ENCODE results near the gene COPS9. TPM values are rescaled to one million over a fixed set of nuclear protein-coding genes. Genes with fewer than 3 reads are reported as not detected.

COPS9 gene
- total RNA-seq: 115 and 128 TPM in 2 replicates
- long read RNA-seq, transcript COPS9-205 (3 exons, 418 nt): major isoform, 13 of 15 reads
- long read RNA-seq, partial matches to known transcripts: 0 of 15 reads
- long read RNA-seq, other reads (novel, unspliced or antisense): 0 of 15 reads

DNA sequence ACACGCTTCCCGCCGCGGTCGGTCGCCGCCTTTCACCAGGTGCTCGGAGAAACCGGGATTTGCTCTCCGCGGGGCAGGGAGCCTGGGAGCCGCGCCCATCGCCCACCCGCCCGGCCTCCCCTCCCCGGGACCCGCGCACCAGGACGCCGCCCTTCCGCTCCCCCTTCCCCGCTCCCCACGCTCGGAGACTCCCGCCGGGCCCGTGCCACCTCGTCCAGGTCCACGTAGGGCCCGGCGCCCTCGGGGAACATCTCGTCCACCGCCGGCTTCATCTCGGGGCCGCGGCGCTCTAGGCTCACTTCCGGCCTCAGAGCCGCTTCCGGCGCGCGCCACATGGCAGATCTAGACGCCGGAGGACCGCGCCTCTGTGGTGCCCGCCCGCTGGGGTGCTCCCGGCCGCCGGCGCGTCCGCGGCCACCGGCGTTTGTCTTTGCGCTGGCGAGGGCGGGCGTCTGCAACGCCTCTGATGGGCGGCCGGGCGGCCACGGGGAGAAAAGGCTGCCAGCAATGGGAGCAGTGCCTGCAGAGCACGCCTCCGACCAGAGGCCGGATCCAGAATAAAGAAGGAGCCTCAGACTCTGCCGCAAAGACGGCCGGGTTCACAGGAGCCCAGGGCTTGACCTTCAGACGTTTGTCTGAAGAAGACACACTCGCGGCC, at the start of gene COPS9:
COPS9 (minus strand) TSS at position 293 of the 658 bp plus-strand sequence; CDS start at position 272, 21 bp downstream.
- peaks cover 11% of the 10 kb centered on the region for H3K4me1 Mint-ChIP-seq (ENCODE audit: low read depth)
- peak; percentile 77 for DNase-seq (ENCODE audit: low spot score, unreplicated experiment)
- H3K27me3 Mint-ChIP-seq: peaks cover 21% of the 10 kb centered on the region
- peak within 1 kb of the TSS; percentile 82 for H3K4me3 Mint-ChIP-seq (ENCODE audit: low read depth)
- H3K36me3 Mint-ChIP-seq (ENCODE audit: insufficient read depth): peaks cover 4% of the 10 kb centered on the region
- H3K27ac Mint-ChIP-seq: peak within 1 kb of the TSS; percentile 74
- TF ChIP-seq, protein P1, sequence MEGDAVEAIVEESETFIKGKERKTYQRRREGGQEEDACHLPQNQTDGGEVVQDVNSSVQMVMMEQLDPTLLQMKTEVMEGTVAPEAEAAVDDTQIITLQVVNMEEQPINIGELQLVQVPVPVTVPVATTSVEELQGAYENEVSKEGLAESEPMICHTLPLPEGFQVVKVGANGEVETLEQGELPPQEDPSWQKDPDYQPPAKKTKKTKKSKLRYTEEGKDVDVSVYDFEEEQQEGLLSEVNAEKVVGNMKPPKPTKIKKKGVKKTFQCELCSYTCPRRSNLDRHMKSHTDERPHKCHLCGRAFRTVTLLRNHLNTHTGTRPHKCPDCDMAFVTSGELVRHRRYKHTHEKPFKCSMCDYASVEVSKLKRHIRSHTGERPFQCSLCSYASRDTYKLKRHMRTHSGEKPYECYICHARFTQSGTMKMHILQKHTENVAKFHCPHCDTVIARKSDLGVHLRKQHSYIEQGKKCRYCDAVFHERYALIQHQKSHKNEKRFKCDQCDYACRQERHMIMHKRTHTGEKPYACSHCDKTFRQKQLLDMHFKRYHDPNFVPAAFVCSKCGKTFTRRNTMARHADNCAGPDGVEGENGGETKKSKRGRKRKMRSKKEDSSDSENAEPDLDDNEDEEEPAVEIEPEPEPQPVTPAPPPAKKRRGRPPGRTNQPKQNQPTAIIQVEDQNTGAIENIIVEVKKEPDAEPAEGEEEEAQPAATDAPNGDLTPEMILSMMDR (IDR thresholded peaks at IDR 0.05; ENCODE audit: unreplicated experiment): no peak
- no peaks in the 10 kb centered on the region for H3K9me3 Mint-ChIP-seq (ENCODE audit: low read depth)

DNA sequence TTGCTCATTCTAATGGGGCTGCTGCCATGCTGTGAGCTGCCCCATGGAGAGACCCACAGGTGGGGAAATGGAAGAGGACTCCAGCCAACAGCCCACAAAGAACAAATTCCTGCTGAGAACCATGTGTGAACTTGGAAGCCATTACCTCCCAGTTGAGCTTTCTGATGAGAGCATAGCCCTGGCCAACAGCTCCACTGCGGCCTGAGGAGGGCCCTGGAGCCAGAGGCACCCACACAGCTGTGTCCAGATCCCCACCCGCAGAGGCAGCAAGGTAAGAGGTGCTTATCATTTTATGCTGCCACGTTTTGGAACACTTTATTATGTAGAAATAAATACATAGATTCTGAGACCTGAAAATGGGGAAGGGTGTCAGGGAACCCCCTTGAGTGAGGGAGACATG, 48.6 kb upstream of the COPS9 start:
- Mint-ChIP-seq H3K36me3 (ENCODE audit: insufficient read depth) (no peaks in the 10 kb centered on the region), H3K9me3 (ENCODE audit: low read depth) (peaks cover 13% of the 10 kb centered on the region), H3K27ac (no peak overlapping the region), H3K27me3 (peaks cover 32% of the 10 kb centered on the region), H3K4me3 (ENCODE audit: low read depth) (no peak overlapping the region), H3K4me1 (ENCODE audit: low read depth) (no peaks in the 10 kb centered on the region)
- DNase-seq (ENCODE audit: low spot score, unreplicated experiment): no peak
- TF ChIP-seq, protein P1 (IDR thresholded peaks at IDR 0.05; ENCODE audit: unreplicated experiment): no peak

DNA sequence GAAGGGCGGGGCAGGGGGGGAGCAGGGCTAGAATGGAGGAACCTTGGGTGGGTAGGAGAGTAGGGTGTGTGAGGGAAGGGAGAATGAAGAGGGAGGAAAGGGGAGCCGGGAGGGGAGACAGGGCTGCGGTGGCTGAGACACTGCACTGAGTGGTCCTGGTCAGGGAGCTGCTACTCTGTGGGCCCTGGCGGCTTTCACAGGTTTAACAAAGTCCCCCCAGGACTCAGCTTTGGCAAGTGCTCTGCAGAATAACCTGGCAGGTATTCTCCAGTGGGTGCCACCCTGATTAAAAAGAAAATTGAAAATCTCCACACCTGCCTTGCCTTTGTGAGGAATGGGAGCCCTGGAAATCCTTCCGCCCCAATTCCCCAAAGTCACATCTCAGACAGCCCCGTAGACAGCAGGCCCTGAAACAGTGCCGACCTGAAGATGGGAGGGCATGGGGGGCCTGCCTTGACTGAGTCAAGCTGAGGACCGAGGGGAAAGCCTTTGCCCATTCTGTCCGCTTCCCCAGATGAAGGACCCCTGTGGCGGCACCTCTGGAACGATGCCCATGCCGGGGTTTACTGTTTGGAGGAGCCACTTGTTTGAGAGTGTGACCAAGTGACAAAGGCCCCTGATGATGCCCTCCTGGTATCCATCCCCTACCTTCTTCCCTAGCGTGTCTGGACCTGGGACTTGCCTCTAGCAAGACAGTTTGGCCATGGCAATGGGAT, 47.9 kb upstream of the COPS9 start:
- TF ChIP-seq, protein P1 (IDR thresholded peaks at IDR 0.05; ENCODE audit: unreplicated experiment): no peak
- Mint-ChIP-seq H3K9me3 (ENCODE audit: low read depth) (peaks cover 13% of the 10 kb centered on the region), H3K4me3 (ENCODE audit: low read depth) (no peak overlapping the region), H3K4me1 (ENCODE audit: low read depth) (no peaks in the 10 kb centered on the region), H3K27me3 (peaks cover 32% of the 10 kb centered on the region), H3K36me3 (ENCODE audit: insufficient read depth) (no peaks in the 10 kb centered on the region), H3K27ac (no peak overlapping the region)
- DNase-seq (ENCODE audit: low spot score, unreplicated experiment): no peak

DNA sequence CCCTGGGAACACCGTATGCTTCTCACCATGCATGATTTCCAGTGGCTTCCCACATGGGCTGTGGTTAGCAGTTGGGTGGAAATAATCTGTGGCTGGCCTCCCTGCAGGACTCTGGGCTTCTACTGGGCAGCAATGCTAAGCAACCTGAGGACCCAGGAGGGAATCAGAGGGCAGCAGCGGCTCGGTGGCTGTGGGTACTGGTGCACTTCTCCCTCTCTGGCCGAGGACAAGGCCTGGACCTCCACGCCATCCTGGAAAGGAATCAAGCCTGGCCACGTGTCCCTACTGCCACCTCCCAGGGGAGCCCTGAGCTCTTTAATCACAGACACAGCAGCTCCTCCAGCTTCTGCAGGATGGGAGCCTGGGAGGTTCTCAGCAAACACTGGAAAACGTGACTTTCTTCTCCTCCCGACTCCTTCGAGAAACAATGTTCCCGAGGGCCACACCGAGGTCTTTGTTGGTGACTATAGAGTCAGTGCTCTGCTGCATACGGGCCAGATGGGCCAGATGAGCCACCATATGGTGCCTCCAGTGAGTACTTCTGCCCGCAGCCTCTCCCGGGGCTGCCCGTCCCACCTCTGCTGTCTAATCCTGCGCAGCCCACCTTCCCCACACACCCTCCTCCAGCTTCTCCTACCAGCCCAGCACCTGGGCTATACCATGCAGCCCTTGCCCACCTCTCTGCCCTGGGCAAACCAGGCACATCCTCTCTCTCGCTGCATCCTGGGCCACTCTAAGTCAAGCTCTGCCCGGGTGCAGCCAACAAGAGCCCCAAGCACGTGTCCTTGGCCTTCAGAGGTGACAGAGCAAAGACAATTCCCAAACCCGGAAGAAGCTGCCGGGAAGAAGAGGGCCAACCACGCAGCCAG, 47.1 kb upstream of the COPS9 start:
- no peak overlapping the region for H3K4me3 Mint-ChIP-seq (ENCODE audit: low read depth)
- no peaks in the 10 kb centered on the region for H3K36me3 Mint-ChIP-seq (ENCODE audit: insufficient read depth)

More for the DNA sequence above, 47.1 kb upstream of the COPS9 start:
- H3K9me3 Mint-ChIP-seq (ENCODE audit: low read depth): peaks cover 7% of the 10 kb centered on the region
- H3K27ac Mint-ChIP-seq: no peak overlapping the region
- TF ChIP-seq, protein P1 (IDR thresholded peaks at IDR 0.05; ENCODE audit: unreplicated experiment): no peak
- H3K4me1 Mint-ChIP-seq (ENCODE audit: low read depth): no peaks in the 10 kb centered on the region
- no peak for DNase-seq (ENCODE audit: low spot score, unreplicated experiment)
- H3K27me3 Mint-ChIP-seq: peaks cover 29% of the 10 kb centered on the region

All from progenitor cell of endocrine pancreas (in vitro differentiated cells).